ENCODE results near the gene VAV3. TPM values are rescaled to one million over a fixed set of nuclear protein-coding genes. Genes with fewer than 3 reads are reported as not detected.
"Not testable (repeated sequence)": the region's sequence is repeated elsewhere in the genome, so short reads cannot be mapped to it uniquely, and the experiment has no call there.

Gene VAV3
- total RNA-seq, 1 donor = 0.09 TPM

GRCh38 chr1:107858323-107858722 is 106.7 kb downstream of the VAV3 start:
- no peak for DNase-seq (ENCODE audit: low read depth)
- TF ChIP-seq, protein P1, sequence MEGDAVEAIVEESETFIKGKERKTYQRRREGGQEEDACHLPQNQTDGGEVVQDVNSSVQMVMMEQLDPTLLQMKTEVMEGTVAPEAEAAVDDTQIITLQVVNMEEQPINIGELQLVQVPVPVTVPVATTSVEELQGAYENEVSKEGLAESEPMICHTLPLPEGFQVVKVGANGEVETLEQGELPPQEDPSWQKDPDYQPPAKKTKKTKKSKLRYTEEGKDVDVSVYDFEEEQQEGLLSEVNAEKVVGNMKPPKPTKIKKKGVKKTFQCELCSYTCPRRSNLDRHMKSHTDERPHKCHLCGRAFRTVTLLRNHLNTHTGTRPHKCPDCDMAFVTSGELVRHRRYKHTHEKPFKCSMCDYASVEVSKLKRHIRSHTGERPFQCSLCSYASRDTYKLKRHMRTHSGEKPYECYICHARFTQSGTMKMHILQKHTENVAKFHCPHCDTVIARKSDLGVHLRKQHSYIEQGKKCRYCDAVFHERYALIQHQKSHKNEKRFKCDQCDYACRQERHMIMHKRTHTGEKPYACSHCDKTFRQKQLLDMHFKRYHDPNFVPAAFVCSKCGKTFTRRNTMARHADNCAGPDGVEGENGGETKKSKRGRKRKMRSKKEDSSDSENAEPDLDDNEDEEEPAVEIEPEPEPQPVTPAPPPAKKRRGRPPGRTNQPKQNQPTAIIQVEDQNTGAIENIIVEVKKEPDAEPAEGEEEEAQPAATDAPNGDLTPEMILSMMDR (IDR thresholded peaks at IDR 0.05; ENCODE audit: insufficient read depth, low read length) = no peak
- no peak overlapping the region for H3K4me3 ChIP-seq (ENCODE audit: low read depth, low read length)

DNA sequence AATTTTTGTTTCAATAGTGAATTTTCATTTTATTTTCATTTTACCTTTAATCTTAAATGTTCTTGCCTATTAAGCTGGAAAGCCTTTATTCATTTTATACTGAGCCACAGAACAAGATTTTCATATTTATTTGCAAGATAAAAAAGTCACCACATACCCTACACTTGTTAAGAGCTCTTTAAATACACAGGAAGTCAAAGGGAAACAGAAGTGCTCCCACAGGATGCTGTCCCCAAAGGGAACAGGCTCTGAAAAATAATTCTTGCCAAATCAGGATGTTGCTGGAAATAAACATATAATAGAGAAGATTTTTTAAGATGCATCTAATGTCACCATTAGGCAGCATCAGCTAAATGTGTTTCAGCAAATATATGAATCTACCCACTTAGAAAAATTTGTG is 113.6 kb downstream of the VAV3 start:
- DNase-seq (ENCODE audit: low read depth) = no peak
- TF ChIP-seq, protein P1 (IDR thresholded peaks at IDR 0.05; ENCODE audit: insufficient read depth, low read length) = no peak
- H3K4me3 ChIP-seq (ENCODE audit: low read depth, low read length) = no peak overlapping the region

- DNase-seq (ENCODE audit: low read depth); H3K4me3 ChIP-seq (ENCODE audit: low read depth, low read length): not testable (repeated sequence)
Measured at GRCh38 chr1:107844541-107845194, 120.3 kb downstream of the VAV3 start.

- TF ChIP-seq, protein P1 (IDR thresholded peaks at IDR 0.05; ENCODE audit: insufficient read depth, low read length) = no peak
- DNase-seq (ENCODE audit: low read depth) = no peak
- H3K4me3 ChIP-seq (ENCODE audit: low read depth, low read length) = no peak overlapping the region
Measured at GRCh38 chr1:107843989-107844388, 121.0 kb downstream of the VAV3 start.

DNA sequence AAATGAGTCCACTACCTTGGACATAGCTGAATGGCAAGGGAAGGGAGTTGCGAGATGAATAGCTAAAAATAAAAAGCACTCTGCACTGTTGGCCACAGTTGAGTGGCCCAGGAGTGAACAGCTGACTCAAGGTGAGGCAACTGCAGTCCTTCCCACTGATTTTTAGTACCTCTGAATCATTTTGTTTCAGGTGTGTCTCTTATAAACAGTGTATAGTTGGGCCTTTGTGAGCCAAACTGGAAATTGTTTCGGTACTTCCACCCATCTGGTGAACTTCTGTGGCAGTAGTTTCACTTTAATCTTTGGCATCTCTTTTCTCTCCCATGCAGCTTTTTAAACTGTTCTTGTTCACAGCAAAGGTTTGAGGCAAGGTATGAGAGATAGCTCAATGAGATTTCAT is 122.7 kb downstream of the VAV3 start:
- no peak overlapping the region for H3K4me3 ChIP-seq (ENCODE audit: low read depth, low read length)
- TF ChIP-seq, protein P1 (IDR thresholded peaks at IDR 0.05; ENCODE audit: insufficient read depth, low read length) = no peak
- DNase-seq (ENCODE audit: low read depth) = no peak

DNA sequence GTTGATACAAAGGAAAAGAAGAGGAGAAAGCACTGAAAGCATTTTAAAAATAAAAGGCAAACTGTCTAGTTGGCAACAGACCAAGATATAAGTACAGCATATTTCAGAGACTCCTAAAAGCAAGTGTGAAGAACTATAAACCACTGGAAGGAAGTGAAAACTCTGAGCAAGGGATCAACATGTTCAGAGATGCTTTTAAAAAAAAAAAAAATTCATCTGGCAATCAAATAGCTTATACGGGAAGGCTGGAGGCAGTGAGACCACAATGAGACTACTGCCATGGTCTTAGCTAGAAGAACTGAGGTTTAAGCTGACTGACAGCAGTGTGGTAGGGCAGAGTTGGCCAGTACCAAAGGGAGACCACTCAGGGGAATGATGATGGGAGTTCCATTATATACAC is 124.3 kb downstream of the VAV3 start:
- TF ChIP-seq, protein P1 (IDR thresholded peaks at IDR 0.05; ENCODE audit: insufficient read depth, low read length) = no peak
- no peak overlapping the region for H3K4me3 ChIP-seq (ENCODE audit: low read depth, low read length)
- no peak for DNase-seq (ENCODE audit: low read depth)

DNA sequence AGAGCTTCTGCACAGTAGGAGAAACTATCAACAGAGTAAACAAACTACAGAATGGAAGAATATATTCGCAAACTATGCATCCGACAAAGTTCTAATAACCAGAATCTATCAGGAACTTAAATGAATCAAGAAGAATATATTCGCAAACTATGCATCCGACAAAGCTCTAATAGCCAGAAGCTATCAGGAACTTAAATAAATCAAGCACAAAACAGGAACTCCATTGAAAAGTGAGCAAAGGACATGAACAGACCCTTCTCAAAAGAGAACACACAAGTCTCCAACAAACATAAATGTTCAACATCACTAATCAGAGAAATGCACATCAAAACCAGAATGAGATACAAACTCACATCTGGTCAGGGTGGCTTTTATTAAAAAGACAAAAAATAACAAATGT is 126.9 kb downstream of the VAV3 start:
- DNase-seq (ENCODE audit: low read depth) = no peak
- H3K4me3 ChIP-seq (ENCODE audit: low read depth, low read length) = no peak overlapping the region
- TF ChIP-seq, protein P1 (IDR thresholded peaks at IDR 0.05; ENCODE audit: insufficient read depth, low read length) = no peak
